Testis (tissue), 3 donors: ENCODE data around the gene EIF5B. TPM values are rescaled to one million over a fixed set of nuclear protein-coding genes. Genes with fewer than 3 reads are reported as not detected.
"Not testable (repeated sequence)": the region's sequence is repeated elsewhere in the genome, so short reads cannot be mapped to it uniquely, and the experiment has no call there.

Experiments used
- DNase-seq: peaks from one replicate; pipeline ENCODE4 v3.0.0-alpha.2; 2019
- H3K27ac ChIP-seq, 2 donors: fragments of 200-600 bp; sonication (generic); one replicate each; pipeline ENCODE4 v1.5.1; 2019
- H3K27me3 ChIP-seq: fragments of 200-600 bp; sonication (generic); one replicate; pipeline ENCODE4 v1.5.1; 2019
- H3K36me3 ChIP-seq: fragments of 200-600 bp; sonication (generic); one replicate; pipeline ENCODE4 v1.5.1; 2017; ENCODE audit warnings: low read depth; ENCODE audit errors: missing control alignments
- H3K4me1 ChIP-seq: fragments of 200-600 bp; sonication (generic); one replicate; pipeline ENCODE4 v1.5.1; 2019
- H3K4me3 ChIP-seq, 2 donors: fragments of 200-600 bp; sonication (generic); one replicate each; pipeline ENCODE4 v1.5.1; 2017 to 2019
- H3K9me3 ChIP-seq: fragments of 200-600 bp; sonication (generic); one replicate; pipeline ENCODE4 v1.5.1; 2017
- CTCF ChIP-seq, 3 experiments: fragments of 450-650 bp in 2 of 3; fragments of 200-600 bp in 1 of 3; sonication (generic) in 1 of 3; IDR thresholded peaks; one replicate each; pipeline ENCODE4 v1.5.1; 2016 to 2019; ENCODE audit warnings: antibody characterized with exemption in 3 of 3, mild to moderate bottlenecking in 2 of 3, moderate library complexity in 1 of 3
- POLR2A ChIP-seq: fragments of 450-650 bp; IDR thresholded peaks from one replicate; pipeline ENCODE4 v1.6.1; 2017; ENCODE audit warnings: antibody characterized with exemption, mild to moderate bottlenecking, moderate library complexity
- WGBS, 2 donors: methylation state at CpG; one replicate each; pipeline ENCODE4 v1.1.5; 2018; 5-methylcytosine and 5-hydroxymethylcytosine counted together
- intact Hi-C: fragments of 100-400 bp; cut with DNase I; formaldehyde crosslinking; loops from one replicate; pipeline ENCODE4 v1.15.1; 2023; ENCODE audit warnings: low total_unique reads
- polyA plus RNA-seq: library from polyadenylated mRNA; stranded (reverse); fragments of 350-450 nt; fragmentation: Illumina TruSeq; extraction: RNeasy Lipid Tissue Mini Kit (QIAGEN cat#74804); gene quantifications from one replicate; pipeline ENCODE4 v1.2.3, GENCODE V29; 2014; ENCODE audit warnings: low read depth, low replicate concordance; ENCODE audit not compliant: insufficient read depth
- total RNA-seq, 2 donors: library from RNA; depleted of rRNA; stranded (reverse); fragments of >200 nt; gene quantifications; one replicate each; pipeline ENCODE4 v1.2.3, GENCODE V29; 2016

The EIF5B gene
- total and polyA plus RNA-seq, 3 donors from 2014 or later, result 12.2 to 66.8 (median 38.1) TPM

GRCh38 chr2:99338029-99338585 lies 918 bp downstream of the EIF5B start:
- intact Hi-C loops, result loop anchor here (5.0 to 10.0 kb wide), 3 partner anchors 149 to 1227 kb away; partner anchors contain the start of genes MITD1, MRPL30 and PDCL3
- 2 to 3% methylated on average over 17 of the region's 17 CpGs for WGBS, 2 donors
- peaks cover 19% of the 10 kb centered on the region for H3K4me1 ChIP-seq
- peak overlapping the region; percentile 87 to 90 for H3K27ac ChIP-seq
- H3K27me3 ChIP-seq, result no peaks in the 10 kb centered on the region
- no peaks in the 10 kb centered on the region for H3K9me3 ChIP-seq
- DNase-seq, result no peak
- no peak for TF ChIP-seq POLR2A
- no peak for TF ChIP-seq CTCF (IDR thresholded peaks at IDR 0.05)
- H3K36me3 ChIP-seq, result no peaks in the 10 kb centered on the region
- H3K4me3 ChIP-seq, result peak overlapping the region; percentile 74 to 98

GRCh38 chr2:99340669-99341236 lies 3.6 kb downstream of the EIF5B start:
- 81 to 90% methylated on average over 8 of the region's 8 CpGs for WGBS, 2 donors

GRCh38 chr2:99342536-99342935 lies 5.3 kb downstream of the EIF5B start:
- 81 to 93% methylated on average over 2 of the region's 2 CpGs for WGBS, 2 donors
- no peaks in the 10 kb centered on the region for H3K9me3 ChIP-seq
- H3K4me1 ChIP-seq, result peaks cover 6% of the 10 kb centered on the region
- no peaks in the 10 kb centered on the region for H3K36me3 ChIP-seq
- no peak for DNase-seq
- H3K27me3 ChIP-seq, result no peaks in the 10 kb centered on the region
- H3K27ac ChIP-seq, result no peak overlapping the region
- no peak overlapping the region for H3K4me3 ChIP-seq
- intact Hi-C loops, result no loop called here
- no peak for TF ChIP-seq POLR2A
- TF ChIP-seq CTCF (IDR thresholded peaks at IDR 0.05), result no peak

More at GRCh38 chr2:99340669-99341236, 3.6 kb downstream of the EIF5B start:
- Histone ChIP-seq H3K4me1 (peaks cover 6% of the 10 kb centered on the region), H3K36me3 (no peaks in the 10 kb centered on the region), H3K4me3 (no peak overlapping the region), H3K9me3 (no peaks in the 10 kb centered on the region), H3K27ac (no peak overlapping the region), H3K27me3 (no peaks in the 10 kb centered on the region)
- intact Hi-C loops, result no loop called here
- DNase-seq, result no peak
- TF ChIP-seq CTCF (IDR thresholded peaks at IDR 0.05), result no peak

GRCh38 chr2:99345446-99345845 lies 8.3 kb downstream of the EIF5B start:
- H3K27ac ChIP-seq, H3K9me3 ChIP-seq, H3K27me3 ChIP-seq, H3K36me3 ChIP-seq, H3K4me1 ChIP-seq, H3K4me3 ChIP-seq, DNase-seq, intact Hi-C loops: not testable (repeated sequence)
- WGBS, 2 donors, result 90 to 97% methylated on average over 6 to 7 of the region's 7 CpGs

- no peak for DNase-seq
- H3K4me1 ChIP-seq, result no peaks in the 10 kb centered on the region
- TF ChIP-seq POLR2A, result no peak
- no peak for TF ChIP-seq CTCF (IDR thresholded peaks at IDR 0.05)
- H3K4me3 ChIP-seq, result no peak overlapping the region
- no peaks in the 10 kb centered on the region for H3K36me3 ChIP-seq
- no peak overlapping the region for H3K27ac ChIP-seq
- intact Hi-C loops, result no loop called here
- H3K27me3 ChIP-seq, result no peaks in the 10 kb centered on the region
- H3K9me3 ChIP-seq, result no peaks in the 10 kb centered on the region
Measured at GRCh38 chr2:99346218-99346617, 9.0 kb downstream of the EIF5B start.
